UCSD-AML1 (cell line): Measurements from ENCODE around the gene CDHR3.
"Not testable (repeated sequence)": the region's sequence is repeated elsewhere in the genome, so short reads cannot be mapped to it uniquely, and the experiment has no call there.

Experiments
- DNase-seq: peaks from one replicate; lab custom pipeline; 2025; ENCODE audit not compliant: unreplicated experiment; lab: John Stamatoyannopoulos, UW

CDHR3 gene

GRCh38 chr7:105996860-105997737 is 34.0 kb downstream of the CDHR3 start:
- no peak for DNase-seq

DNA sequence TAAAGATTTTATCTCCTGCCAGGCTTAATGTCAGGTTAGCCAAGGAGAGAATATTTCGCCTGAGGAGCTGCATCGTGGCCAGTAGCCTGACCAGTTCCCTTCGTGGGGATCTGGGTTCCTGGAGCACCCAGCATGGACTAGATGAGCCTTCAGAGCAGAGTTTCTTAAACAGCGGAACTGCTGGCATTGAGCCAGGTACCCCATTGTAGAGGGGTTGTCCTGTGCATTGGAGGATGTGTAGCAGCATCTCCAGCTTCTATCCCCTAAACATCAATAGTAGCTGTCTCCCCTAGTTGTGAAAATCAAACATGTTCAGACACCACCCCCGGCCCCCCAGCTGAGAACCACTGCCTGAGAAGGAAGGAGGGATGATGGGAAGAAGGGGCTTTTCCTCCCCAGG is 36.2 kb downstream of the CDHR3 start:
- DNase-seq = no peak

- DNase-seq = no peak
Observed at GRCh38 chr7:106001196-106001595, 38.1 kb downstream of the CDHR3 start.

GRCh38 chr7:106001886-106002285 is 38.8 kb downstream of the CDHR3 start:
- DNase-seq = no peak

GRCh38 chr7:106003525-106004064 is 40.5 kb downstream of the CDHR3 start:
- no peak for DNase-seq

DNA sequence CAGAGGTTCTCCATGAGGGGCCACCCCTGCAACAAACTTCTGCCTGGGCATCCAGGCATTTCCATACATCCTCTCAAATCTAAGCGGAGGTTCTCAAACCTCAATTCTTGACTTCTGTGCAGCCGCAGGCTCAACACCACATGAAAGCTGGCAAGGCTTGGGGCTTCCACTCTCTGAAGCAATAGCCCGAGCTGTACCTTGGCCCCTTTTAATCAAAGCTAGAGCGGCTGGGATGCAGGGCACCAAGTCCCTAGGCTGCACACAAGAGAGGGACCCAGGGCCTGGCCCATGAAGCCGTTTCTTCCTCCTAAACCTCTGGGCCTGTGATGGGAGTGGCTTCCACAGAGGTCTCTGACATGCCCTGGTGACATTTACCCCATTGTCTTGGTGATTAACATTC is 43.8 kb downstream of the CDHR3 start:
- DNase-seq = no peak

GRCh38 chr7:106007796-106008195 is 44.7 kb downstream of the CDHR3 start:
- not testable (repeated sequence) for DNase-seq

- DNase-seq = peak; percentile 51
Observed at GRCh38 chr7:106009503-106010226, 46.6 kb downstream of the CDHR3 start.

DNA sequence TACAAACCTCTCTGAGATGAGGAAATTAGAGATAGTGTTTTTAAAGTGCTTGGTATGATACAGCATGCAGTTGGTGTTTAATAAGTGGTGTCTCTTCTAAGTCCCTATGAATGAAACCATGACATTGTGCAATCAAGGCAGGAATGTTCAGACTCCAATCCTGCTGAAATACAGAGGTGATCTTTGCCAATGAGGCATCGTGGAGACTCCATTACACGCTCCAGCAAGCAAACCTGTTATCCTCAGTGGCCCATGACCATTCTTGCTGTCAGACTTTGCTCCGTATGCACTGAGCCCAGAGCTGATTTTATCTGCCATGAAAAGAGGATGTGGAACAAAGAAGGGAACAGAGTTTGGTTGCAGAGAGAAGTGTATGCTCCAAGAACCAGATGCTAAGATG is 47.3 kb downstream of the CDHR3 start:
- no peak for DNase-seq

- DNase-seq = no peak
Observed at GRCh38 chr7:106010866-106011265, 47.8 kb downstream of the CDHR3 start.

GRCh38 chr7:106012184-106012583 is 49.1 kb downstream of the CDHR3 start:
- no peak for DNase-seq

- no peak for DNase-seq
Observed at GRCh38 chr7:106012935-106013439, 49.9 kb downstream of the CDHR3 start.

DNA sequence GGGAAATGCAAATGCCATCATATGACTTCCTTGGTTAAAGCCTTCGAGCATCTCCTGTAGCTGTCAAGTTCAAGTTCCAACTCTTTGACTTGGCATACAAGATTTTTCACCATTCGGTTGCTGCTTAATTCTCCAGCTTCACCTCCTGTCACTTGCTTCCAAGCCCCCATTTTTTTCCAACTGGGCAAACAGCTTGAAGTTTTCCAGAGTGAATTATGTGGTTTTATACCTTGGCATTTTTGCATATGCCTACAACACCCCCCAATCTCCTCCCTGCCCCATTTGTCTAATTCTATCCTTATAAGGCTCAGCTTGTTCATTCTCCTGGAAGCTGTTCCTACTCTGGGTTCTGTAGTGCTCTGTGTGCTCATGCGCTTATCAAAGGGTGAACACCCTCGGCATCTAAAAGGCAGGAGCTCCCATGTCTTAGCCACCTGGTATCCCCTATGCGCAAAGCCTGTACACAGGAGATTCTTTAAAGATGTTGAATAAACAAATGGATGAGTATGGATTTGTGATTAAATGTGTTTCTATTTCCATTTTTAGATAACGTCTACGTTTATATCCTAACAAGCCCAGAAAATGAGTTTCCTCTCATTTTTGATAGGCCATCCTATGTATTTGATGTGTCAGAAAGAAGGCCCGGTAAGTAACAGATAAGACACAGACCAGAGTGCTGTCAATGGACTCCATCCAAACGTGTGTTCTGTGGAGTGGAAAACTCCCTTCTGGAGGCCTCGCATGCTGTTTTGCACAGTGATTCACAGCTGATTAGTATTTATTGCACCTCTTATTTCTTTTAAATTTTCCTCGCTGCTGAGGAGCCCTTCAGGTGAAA is 52.5 kb downstream of the CDHR3 start:
- no peak for DNase-seq

GRCh38 chr7:106016331-106016730 is 53.3 kb downstream of the CDHR3 start:
- DNase-seq = no peak

GRCh38 chr7:106017657-106018056 is 54.6 kb downstream of the CDHR3 start:
- no peak for DNase-seq

DNA sequence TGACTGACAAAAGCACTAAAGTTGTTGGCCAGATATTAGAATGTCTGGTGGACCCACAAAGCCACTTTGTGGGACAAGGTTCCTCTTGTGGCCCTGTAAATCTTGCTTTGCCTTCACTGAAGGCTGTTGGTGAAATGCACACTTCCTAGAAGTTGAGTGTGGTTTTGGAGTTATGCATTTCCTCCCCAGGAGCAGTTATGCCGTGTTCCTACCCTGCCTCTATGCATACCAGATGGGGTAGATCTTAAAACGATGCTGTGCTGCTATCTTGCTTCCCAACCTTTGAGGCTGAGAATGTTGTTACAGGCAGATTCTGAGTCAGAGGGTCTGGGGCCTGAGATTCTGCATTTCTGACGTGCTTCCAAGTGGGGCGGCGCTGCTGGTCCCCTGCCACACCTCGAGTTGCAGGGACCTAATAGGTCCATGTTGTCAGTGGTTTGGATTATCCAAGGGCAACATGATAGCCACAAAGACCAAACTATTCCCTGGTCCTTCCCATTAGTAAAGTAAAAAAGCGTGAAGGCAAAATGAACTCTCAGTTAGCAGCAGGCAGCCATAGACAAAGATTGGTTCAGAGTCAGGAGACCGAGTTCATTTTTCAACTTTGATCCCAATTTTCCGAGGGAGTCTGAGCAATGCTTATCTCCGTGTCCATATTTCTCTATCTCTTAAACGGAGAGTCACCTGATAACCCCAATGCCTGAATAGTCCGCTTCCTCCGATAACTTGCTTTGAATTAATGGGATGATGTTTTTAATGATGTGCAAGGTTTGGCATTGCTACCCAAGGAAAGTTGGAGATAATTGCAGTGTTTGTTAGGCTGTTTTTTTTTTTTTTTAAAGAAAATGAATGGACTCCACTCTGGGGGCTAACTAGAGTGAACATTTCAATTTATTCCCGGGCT is 55.8 kb downstream of the CDHR3 start:
- no peak for DNase-seq

GRCh38 chr7:106019470-106019820 is 56.4 kb downstream of the CDHR3 start:
- no peak for DNase-seq

- no peak for DNase-seq
Observed at GRCh38 chr7:106021151-106022067, 58.3 kb downstream of the CDHR3 start.
